Liver (tissue), 3 donors: ENCODE results near the gene HENMT1.
A peak's percentile ranks its signal among the peaks of the same experiment; 100 is the strongest.

ENCODE experiments used
- CTCF ChIP-seq: fragments of 150-350 bp; IDR thresholded peaks from 2 replicates; pipeline ENCODE4 v1.5.1; 2017; ENCODE audit warnings: improper control_type of control experiment, low read depth, low read length; ENCODE audit not compliant: missing input control
- GABPA ChIP-seq, 2 donors: IDR thresholded peaks in 1 of 2; conservative IDR thresholded peaks in 1 of 2; 2 replicates each; pipeline ENCODE4 v1.6.1; 2016; ENCODE audit warnings: antibody characterized with exemption in 2 of 2, mild to moderate bottlenecking in 1 of 2, moderate library complexity in 1 of 2
- JUND ChIP-seq, 2 donors: IDR thresholded peaks; 2 replicates each; pipeline ENCODE4 v1.6.1; 2016; ENCODE audit warnings: antibody characterized with exemption in 2 of 2
- MAX ChIP-seq: IDR thresholded peaks from 2 replicates; pipeline ENCODE4 v1.6.1; 2016; ENCODE audit warnings: antibody characterized with exemption
- REST ChIP-seq: IDR thresholded peaks from 2 replicates; pipeline ENCODE4 v1.6.1; 2016; ENCODE audit warnings: antibody characterized with exemption, mild to moderate bottlenecking
- donor health status: healthy.
- donor health status: healthy.

- TF ChIP-seq CTCF: no peak
- no peak for TF ChIP-seq JUND (IDR thresholded peaks at IDR 0.05)
- TF ChIP-seq GABPA (IDR thresholded peaks at IDR 0.05 in 1 of 2, conservative IDR thresholded peaks at IDR 0.05 in 1 of 2): peak; percentile 74 to 91
- peak; percentile 75 for TF ChIP-seq REST
- TF ChIP-seq MAX: peak; percentile 78
Measured at GRCh38 chr1:108691942-108692723, 31.2 kb upstream of the HENMT1 start, which contains the start of gene PRPF38B.
